Ascending aorta (tissue), 2 donors: Measurements from ENCODE around the gene RFNG. TPM values are rescaled to one million over a fixed set of nuclear protein-coding genes. Genes with fewer than 3 reads are reported as not detected.

Source experiments
- DNase-seq, 2 donors: peaks; one replicate each; pipeline ENCODE4 v3.0.0-alpha.2; 2019; ENCODE audit warnings: low spot score in 2 of 2
- H3K27ac ChIP-seq, 2 donors: fragments of 200-600 bp; sonication (generic); one replicate each; pipeline ENCODE4 v1.5.1; 2016 to 2017; ENCODE audit warnings: mild to moderate bottlenecking in 1 of 2
- H3K27me3 ChIP-seq: fragments of 200-600 bp; sonication (generic); one replicate; pipeline ENCODE4 v1.5.1; 2017
- H3K36me3 ChIP-seq, 2 donors: fragments of 200-600 bp; sonication (generic); one replicate each; pipeline ENCODE4 v1.5.1; 2016
- H3K4me1 ChIP-seq, 2 donors: fragments of 200-600 bp; sonication (generic); one replicate each; pipeline ENCODE4 v1.5.1; 2016 to 2017; ENCODE audit warnings: mild to moderate bottlenecking in 1 of 2
- H3K4me3 ChIP-seq, 2 donors: fragments of 200-600 bp; sonication (generic); one replicate each; pipeline ENCODE4 v1.5.1; 2016 to 2017; ENCODE audit warnings: mild to moderate bottlenecking in 1 of 2
- H3K9me3 ChIP-seq, 2 donors: fragments of 200-600 bp; sonication (generic); one replicate each; pipeline ENCODE4 v1.5.1; 2016
- intact Hi-C: fragments of 100-400 bp; cut with DNase I; formaldehyde crosslinking; loops from one replicate; pipeline ENCODE4 v1.15.1; 2023
- total RNA-seq: library from RNA; depleted of rRNA; stranded (reverse); fragments of >200 nt; gene quantifications from one replicate; pipeline ENCODE4 v1.1.0, GENCODE V29; 2016
- TF ChIP-seq, protein P1 (sequence below), 3 experiments: fragments of 200-600 bp in 2 of 3; fragments of 450-650 bp in 1 of 3; sonication (generic) in 2 of 3; IDR thresholded peaks; one replicate each; pipeline ENCODE4 v1.5.1; 2016 to 2019; ENCODE audit warnings: antibody characterized with exemption in 3 of 3, mild to moderate bottlenecking in 1 of 3, moderate library complexity in 1 of 3

The RFNG gene
- total RNA-seq, 1 donor from 2014 or later: 73.7 TPM

GRCh38 chr17:82091264-82092066 lies 39.9 kb upstream of the RFNG start:
- H3K9me3 ChIP-seq: no peaks in the 10 kb centered on the region
- H3K27ac ChIP-seq: no peak overlapping the region
- H3K4me1 ChIP-seq: peaks cover 2 to 3% of the 10 kb centered on the region in 2 donors
- no peak overlapping the region for H3K4me3 ChIP-seq
- H3K27me3 ChIP-seq: no peaks in the 10 kb centered on the region
- H3K36me3 ChIP-seq: peaks cover 84 to 93% of the 10 kb centered on the region in 2 donors
- TF ChIP-seq, protein P1, sequence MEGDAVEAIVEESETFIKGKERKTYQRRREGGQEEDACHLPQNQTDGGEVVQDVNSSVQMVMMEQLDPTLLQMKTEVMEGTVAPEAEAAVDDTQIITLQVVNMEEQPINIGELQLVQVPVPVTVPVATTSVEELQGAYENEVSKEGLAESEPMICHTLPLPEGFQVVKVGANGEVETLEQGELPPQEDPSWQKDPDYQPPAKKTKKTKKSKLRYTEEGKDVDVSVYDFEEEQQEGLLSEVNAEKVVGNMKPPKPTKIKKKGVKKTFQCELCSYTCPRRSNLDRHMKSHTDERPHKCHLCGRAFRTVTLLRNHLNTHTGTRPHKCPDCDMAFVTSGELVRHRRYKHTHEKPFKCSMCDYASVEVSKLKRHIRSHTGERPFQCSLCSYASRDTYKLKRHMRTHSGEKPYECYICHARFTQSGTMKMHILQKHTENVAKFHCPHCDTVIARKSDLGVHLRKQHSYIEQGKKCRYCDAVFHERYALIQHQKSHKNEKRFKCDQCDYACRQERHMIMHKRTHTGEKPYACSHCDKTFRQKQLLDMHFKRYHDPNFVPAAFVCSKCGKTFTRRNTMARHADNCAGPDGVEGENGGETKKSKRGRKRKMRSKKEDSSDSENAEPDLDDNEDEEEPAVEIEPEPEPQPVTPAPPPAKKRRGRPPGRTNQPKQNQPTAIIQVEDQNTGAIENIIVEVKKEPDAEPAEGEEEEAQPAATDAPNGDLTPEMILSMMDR (IDR thresholded peaks at IDR 0.05): no peak
- DNase-seq: no peak
- intact Hi-C loops: no loop called here

DNA sequence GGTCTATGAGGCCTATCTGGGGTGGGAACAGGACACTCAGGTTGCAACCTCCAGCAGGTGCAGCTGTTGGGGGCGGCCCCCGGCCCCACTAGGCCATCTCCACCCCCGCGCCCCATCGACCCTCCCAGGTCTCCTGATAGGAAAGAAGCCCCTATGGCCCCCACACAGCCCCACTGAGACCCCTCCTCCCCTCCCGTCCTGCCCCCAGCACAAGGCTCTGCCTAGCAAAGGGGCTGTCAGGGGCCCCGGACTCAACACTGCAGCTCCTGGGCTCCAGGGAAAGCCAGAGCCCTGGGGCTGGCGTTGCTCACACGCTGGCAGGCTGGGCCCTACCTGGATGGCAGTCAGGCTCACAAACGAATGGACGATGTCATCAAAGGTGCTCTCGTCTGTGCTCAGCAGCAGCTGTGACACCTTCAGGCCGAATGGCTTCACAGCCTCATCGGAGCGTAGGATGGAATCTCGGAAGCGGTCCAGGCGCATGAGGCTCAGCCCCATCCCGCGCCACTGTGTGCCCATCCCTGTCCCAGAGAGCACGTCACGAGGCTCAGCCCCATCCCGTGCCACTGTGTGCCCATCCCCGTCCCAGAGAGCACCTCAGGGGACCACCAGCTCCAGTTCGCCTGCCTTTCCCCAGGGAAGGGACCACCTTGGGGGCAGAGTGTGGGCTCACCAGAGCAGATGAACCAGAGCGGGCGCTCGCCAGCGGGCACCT lies 39.1 kb upstream of the RFNG start:
- no peak for DNase-seq
- H3K27ac ChIP-seq: no peak overlapping the region
- no peaks in the 10 kb centered on the region for H3K9me3 ChIP-seq
- TF ChIP-seq, protein P1 (IDR thresholded peaks at IDR 0.05): no peak
- no peak overlapping the region for H3K4me3 ChIP-seq
- no peaks in the 10 kb centered on the region for H3K27me3 ChIP-seq
- H3K4me1 ChIP-seq: no peaks in the 10 kb centered on the region
- peaks cover 89 to 97% of the 10 kb centered on the region in 2 donors for H3K36me3 ChIP-seq
- intact Hi-C loops: no loop called here

- H3K27ac ChIP-seq: no peak overlapping the region
- intact Hi-C loops: no loop called here
- no peaks in the 10 kb centered on the region for H3K4me1 ChIP-seq
- no peaks in the 10 kb centered on the region for H3K27me3 ChIP-seq
- TF ChIP-seq, protein P1 (IDR thresholded peaks at IDR 0.05): no peak
- no peak overlapping the region for H3K4me3 ChIP-seq
- H3K9me3 ChIP-seq: no peaks in the 10 kb centered on the region
- H3K36me3 ChIP-seq: peaks cover 92 to 97% of the 10 kb centered on the region in 2 donors
- DNase-seq: no peak
Observed at GRCh38 chr17:82089723-82090548, 38.3 kb upstream of the RFNG start.

- intact Hi-C loops: no loop called here
- DNase-seq: no peak
- peaks cover 94 to 100% of the 10 kb centered on the region in 2 donors for H3K36me3 ChIP-seq
- no peak overlapping the region for H3K4me3 ChIP-seq
- no peaks in the 10 kb centered on the region for H3K4me1 ChIP-seq
- TF ChIP-seq, protein P1 (IDR thresholded peaks at IDR 0.05): no peak
- no peaks in the 10 kb centered on the region for H3K27me3 ChIP-seq
- H3K27ac ChIP-seq: no peak overlapping the region
- no peaks in the 10 kb centered on the region for H3K9me3 ChIP-seq
Observed at GRCh38 chr17:82088838-82089722, 37.5 kb upstream of the RFNG start.
